Spleen (tissue), 11 donors: ENCODE results near the gene FKBP4. TPM values are rescaled to one million over a fixed set of nuclear protein-coding genes. Genes with fewer than 3 reads are reported as not detected.

Source experiments
- DNase-seq: peaks from one replicate; pipeline ENCODE4 v3.0.0-alpha.2; 2020
- H3K27ac ChIP-seq, 8 donors: fragments of 200-600 bp; sonication (generic) in 7 of 8; 1 replicate in 4 of 8; 2 replicates in 4 of 8; pipeline versions ENCODE4 v1.5.0 to v1.8.0; 2016 to 2021; ENCODE audit warnings: inconsistent platforms in 4 of 8, mild to moderate bottlenecking in 4 of 8, moderate library complexity in 1 of 8
- H3K27me3 ChIP-seq, 7 donors: fragments of 200-600 bp; sonication (generic) in 6 of 7; replicated peaks in 1 of 7; 1 replicate in 4 of 7; 2 replicates in 3 of 7; pipeline versions ENCODE4 v1.5.0 to v1.8.0; 2016 to 2021; ENCODE audit warnings: inconsistent platforms in 3 of 7, mild to moderate bottlenecking in 1 of 7
- H3K36me3 ChIP-seq, 6 donors: fragments of 200-600 bp; sonication (generic) in 5 of 6; 1 replicate in 4 of 6; 2 replicates in 2 of 6; pipeline versions ENCODE4 v1.5.0 to v1.8.0; 2016 to 2021; ENCODE audit warnings: inconsistent platforms in 2 of 6
- H3K4me1 ChIP-seq, 6 donors: fragments of 200-600 bp; sonication (generic) in 5 of 6; 1 replicate in 3 of 6; 2 replicates in 3 of 6; pipeline versions ENCODE4 v1.5.0 to v1.8.0; 2016 to 2021; ENCODE audit warnings: inconsistent platforms in 3 of 6
- H3K4me3 ChIP-seq, 8 donors: fragments of 200-600 bp; sonication (generic) in 7 of 8; 1 replicate in 4 of 8; 2 replicates in 4 of 8; pipeline versions ENCODE4 v1.5.0 to v1.8.0; 2016 to 2021; ENCODE audit warnings: inconsistent platforms in 4 of 8, mild to moderate bottlenecking in 4 of 8, moderate library complexity in 2 of 8
- H3K9me3 ChIP-seq, 8 donors: fragments of 200-600 bp; sonication (generic) in 7 of 8; 1 replicate in 4 of 8; 2 replicates in 4 of 8; pipeline versions ENCODE4 v1.5.0 to v1.8.0; 2016 to 2021; ENCODE audit warnings: inconsistent platforms in 4 of 8
- POLR2A ChIP-seq, 3 donors: fragments of 450-650 bp; IDR thresholded peaks; one replicate each; pipeline ENCODE4 v1.5.1; 2017; ENCODE audit warnings: antibody characterized with exemption in 3 of 3, mild to moderate bottlenecking in 1 of 3
- POLR2AphosphoS5 ChIP-seq, 3 donors: sonication (generic); formaldehyde crosslinking; IDR thresholded peaks; one replicate each; pipeline ENCODE4 v1.5.1; 2017; ENCODE audit warnings: antibody characterized with exemption in 3 of 3
- WGBS, 5 donors: extraction: QIAGEN DNeasy Blood & Tissue Kit in 3 of 5; methylation state at CpG; one replicate each; pipeline versions ENCODE4 v1.1.5 to v1.1.7; 2013 to 2018; 5-methylcytosine and 5-hydroxymethylcytosine counted together
- intact Hi-C: fragments of 100-400 bp; cut with DNase I; formaldehyde crosslinking; loops from one replicate; pipeline ENCODE4 v1.15.0; 2023; ENCODE audit warnings: low total_unique reads
- polyA plus RNA-seq, 3 donors: library from polyadenylated mRNA; stranded (reverse); fragments of 200-250 nt; gene quantifications; one replicate each; pipeline ENCODE4 v1.2.1, GENCODE V29; 2013
- total RNA-seq, 7 donors: library from RNA; depleted of rRNA in 3 of 7; stranded (reverse); fragments of >200 nt in 3 of 7; fragmentation: NEBNext Ultra II Directional in 4 of 7; extraction: Animal tissue kit (Norgen Biotek cat#: 25700) in 4 of 7; gene quantifications; one replicate each; pipeline versions ENCODE4 v1.1.0 to v1.2.1, GENCODE V29; 2016 to 2021
- TF ChIP-seq, protein P1 (sequence below), 11 experiments: fragments of 200-600 bp in 7 of 11; fragments of 450-650 bp in 4 of 11; sonication (generic) in 4 of 11; IDR thresholded peaks in 8 of 11; conservative IDR thresholded peaks in 3 of 11; 1 replicate in 7 of 11; 2 replicates in 4 of 11; pipeline versions ENCODE4 v1.4.0 to v1.8.0; 2016 to 2021; ENCODE audit warnings: antibody characterized with exemption in 11 of 11, inconsistent platforms in 4 of 11, mild to moderate bottlenecking in 1 of 11
- donor health status: healthy with polysubstance abuse.
- donor health status: DM: no; HTN: no; CAD: no; lungs with moderate emphysema.
- donor health status: DM: no; HTN: no; CAD: no.
- donor health status: Bipolar disorder and iron deficiency.
- donor health status: healthy.
- donor health status: DM: no; HTN: no; CAD: no.
- donor health status: DM: yes; HTN: yes; CAD: no.

FKBP4 gene
- total and polyA plus RNA-seq, 10 donors: 8.3 to 65.6 (median 25.4) TPM

DNA sequence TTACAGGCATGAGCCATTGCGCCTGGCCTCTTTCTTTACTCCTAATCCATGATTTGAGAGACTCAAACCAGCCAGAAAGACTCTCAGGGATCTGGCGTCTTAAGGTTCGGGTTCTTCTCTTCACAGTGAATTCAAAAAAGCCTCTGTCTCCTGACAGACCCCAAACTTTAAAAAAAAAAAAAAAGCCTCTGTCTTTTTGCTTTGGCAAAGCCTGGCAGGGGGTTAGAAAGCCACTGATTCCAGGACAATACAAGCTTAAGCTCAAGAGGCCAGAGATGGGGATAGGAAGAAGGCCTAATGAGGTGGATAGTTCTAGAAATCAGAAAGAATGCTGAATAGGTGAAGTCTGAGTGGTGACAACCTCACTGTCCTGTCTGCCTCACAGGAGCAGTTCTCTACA, 31.3 kb downstream of the FKBP4 start:
- WGBS, 5 donors: 93 to 98% (median 95%) methylated on average over 3 of the region's 3 CpGs
- H3K9me3 ChIP-seq: no peaks in the 10 kb centered on the region
- DNase-seq: no peak
- TF ChIP-seq POLR2A (IDR thresholded peaks at IDR 0.05) (no peak), POLR2AphosphoS5 (IDR thresholded peaks at IDR 0.05) (no peak)
- TF ChIP-seq, protein P1, sequence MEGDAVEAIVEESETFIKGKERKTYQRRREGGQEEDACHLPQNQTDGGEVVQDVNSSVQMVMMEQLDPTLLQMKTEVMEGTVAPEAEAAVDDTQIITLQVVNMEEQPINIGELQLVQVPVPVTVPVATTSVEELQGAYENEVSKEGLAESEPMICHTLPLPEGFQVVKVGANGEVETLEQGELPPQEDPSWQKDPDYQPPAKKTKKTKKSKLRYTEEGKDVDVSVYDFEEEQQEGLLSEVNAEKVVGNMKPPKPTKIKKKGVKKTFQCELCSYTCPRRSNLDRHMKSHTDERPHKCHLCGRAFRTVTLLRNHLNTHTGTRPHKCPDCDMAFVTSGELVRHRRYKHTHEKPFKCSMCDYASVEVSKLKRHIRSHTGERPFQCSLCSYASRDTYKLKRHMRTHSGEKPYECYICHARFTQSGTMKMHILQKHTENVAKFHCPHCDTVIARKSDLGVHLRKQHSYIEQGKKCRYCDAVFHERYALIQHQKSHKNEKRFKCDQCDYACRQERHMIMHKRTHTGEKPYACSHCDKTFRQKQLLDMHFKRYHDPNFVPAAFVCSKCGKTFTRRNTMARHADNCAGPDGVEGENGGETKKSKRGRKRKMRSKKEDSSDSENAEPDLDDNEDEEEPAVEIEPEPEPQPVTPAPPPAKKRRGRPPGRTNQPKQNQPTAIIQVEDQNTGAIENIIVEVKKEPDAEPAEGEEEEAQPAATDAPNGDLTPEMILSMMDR (IDR thresholded peaks at IDR 0.05 in 8 of 11, conservative IDR thresholded peaks at IDR 0.05 in 3 of 11): no peak
- no peaks in the 10 kb centered on the region for H3K27me3 ChIP-seq
- H3K27ac ChIP-seq: no peak overlapping the region
- H3K36me3 ChIP-seq: peaks cover 5 to 100% (median 94%) of the 10 kb centered on the region in 6 donors
- H3K4me3 ChIP-seq: no peak overlapping the region
- H3K4me1 ChIP-seq: no peaks in the 10 kb centered on the region
- intact Hi-C loops: no loop called here

DNA sequence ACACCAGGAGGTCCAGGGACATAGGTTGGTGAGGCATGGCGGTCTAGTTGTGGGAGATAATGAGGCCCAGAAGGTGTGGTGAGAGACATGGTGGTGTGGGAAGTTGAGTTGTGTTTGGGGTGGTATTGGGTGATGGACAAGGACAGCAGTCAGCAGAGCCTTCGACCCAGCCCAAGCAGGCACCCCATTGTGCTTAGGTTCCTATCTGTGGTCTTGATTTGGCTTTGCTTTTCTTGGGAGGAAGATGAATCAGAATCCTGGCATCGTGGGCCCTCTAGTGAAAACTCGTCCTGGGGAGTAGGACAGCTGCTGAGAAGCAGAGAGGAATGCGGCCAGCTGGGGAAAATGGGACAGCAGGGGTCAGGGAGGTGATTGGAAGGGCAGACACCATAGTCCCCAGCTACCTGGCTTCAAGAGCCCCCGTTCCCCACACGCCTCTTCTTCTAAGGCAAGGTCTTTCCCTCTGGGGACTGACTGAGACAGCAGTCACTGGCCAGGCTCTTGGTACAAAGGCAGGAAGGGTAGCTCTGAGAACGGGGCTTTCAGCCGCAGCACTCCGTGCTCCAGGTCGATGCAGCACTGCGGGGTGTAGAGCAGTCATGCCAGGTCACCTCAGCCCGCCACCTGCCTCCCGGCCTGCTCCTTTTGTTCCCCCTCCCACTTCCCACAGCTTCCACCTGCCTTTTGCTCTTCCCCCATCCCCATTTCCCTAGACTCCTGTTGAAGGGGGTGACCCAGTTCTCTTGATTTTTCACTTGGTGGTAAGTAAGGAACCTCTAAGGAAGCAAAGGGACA, 32.1 kb downstream of the FKBP4 start:
- TF ChIP-seq, protein P1 (IDR thresholded peaks at IDR 0.05 in 8 of 11, conservative IDR thresholded peaks at IDR 0.05 in 3 of 11): no peak
- no peak for TF ChIP-seq POLR2AphosphoS5 (IDR thresholded peaks at IDR 0.05)
- TF ChIP-seq POLR2A (IDR thresholded peaks at IDR 0.05): no peak
- no peak overlapping the region for H3K4me3 ChIP-seq
- no peaks in the 10 kb centered on the region for H3K27me3 ChIP-seq
- 90 to 96% (median 93%) methylated on average over 14 of the region's 14 CpGs for WGBS, 5 donors
- intact Hi-C loops: no loop called here
- no peak overlapping the region for H3K27ac ChIP-seq
- no peaks in the 10 kb centered on the region for H3K9me3 ChIP-seq
- peaks cover 5 to 100% (median 86%) of the 10 kb centered on the region in 6 donors for H3K36me3 ChIP-seq
- H3K4me1 ChIP-seq: no peaks in the 10 kb centered on the region
- DNase-seq: no peak

DNA sequence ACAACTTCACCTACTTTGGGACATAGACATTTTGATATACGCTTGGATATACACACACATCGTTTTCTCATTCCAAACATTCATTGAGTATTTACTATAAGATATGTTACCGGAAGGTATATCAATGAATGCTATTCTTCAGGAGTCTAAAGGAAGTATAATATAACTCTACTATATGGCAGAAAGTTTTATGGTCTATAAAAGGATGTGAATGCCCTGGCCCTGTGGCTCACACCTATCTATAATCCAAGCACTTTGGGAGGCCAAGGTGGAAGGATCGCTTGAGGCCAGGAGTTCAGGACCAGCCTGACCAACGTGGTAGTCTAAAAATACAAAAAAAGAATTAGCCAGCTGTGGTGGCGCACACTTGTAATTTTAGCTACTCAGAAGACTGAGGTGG, 34.5 kb downstream of the FKBP4 start:
- DNase-seq: no peak
- TF ChIP-seq POLR2AphosphoS5 (IDR thresholded peaks at IDR 0.05) (no peak), POLR2A (IDR thresholded peaks at IDR 0.05) (no peak)
- TF ChIP-seq, protein P1 (IDR thresholded peaks at IDR 0.05 in 8 of 11, conservative IDR thresholded peaks at IDR 0.05 in 3 of 11): no peak
- Histone ChIP-seq H3K4me3 (no peak overlapping the region), H3K27me3 (peaks cover 0 to under 1% (median 0%) of the 10 kb centered on the region in 7 donors), H3K36me3 (peaks cover 3 to 87% (median 63%) of the 10 kb centered on the region in 6 donors), H3K9me3 (no peaks in the 10 kb centered on the region), H3K4me1 (peaks cover 0 to 11% (median 0%) of the 10 kb centered on the region in 6 donors), H3K27ac (no peak overlapping the region)
- WGBS, 5 donors: 91 to 96% (median 93%) methylated on average over 6 of the region's 6 CpGs
- intact Hi-C loops: no loop called here

DNA sequence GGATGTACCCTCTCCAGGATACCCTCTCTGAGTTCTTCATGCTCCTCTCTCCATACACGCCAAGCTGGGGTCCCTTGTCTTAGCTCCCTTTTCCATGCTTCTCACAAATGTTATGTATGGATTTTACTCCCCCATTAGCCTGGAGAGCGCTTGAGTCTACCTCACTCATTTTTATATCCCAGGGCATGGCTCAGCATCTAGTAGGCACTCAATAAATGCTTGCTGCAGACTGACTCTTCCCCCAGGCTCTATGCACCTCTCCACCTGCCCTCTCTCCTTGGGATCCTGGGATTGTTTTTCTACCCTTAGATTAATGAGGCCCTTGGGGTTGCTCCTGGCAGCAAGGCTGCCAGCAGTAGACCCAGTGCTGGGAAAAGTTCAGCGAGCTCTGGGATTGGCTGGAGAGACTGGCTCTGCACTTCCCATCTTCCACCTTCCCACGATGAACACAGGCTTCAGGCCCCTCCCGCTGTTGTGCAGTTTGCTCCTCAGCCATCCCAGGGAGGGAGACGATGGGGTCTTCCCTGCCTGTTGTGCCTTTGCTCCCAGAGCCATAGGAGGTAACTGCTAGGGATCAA, 37.9 kb downstream of the FKBP4 start:
- 72 to 84% (median 79%) methylated on average over 6 of the region's 6 CpGs for WGBS, 5 donors
- Histone ChIP-seq H3K4me3 (peak overlapping the region in 2 of 8 donors; percentile 43 to 59), H3K9me3 (no peaks in the 10 kb centered on the region), H3K4me1 (peaks cover 0 to 26% (median 6%) of the 10 kb centered on the region in 6 donors), H3K27ac (peak overlapping the region in 3 of 8 donors; percentile 65 to 75 (median 72)), H3K27me3 (peaks cover 0 to 11% (median 0%) of the 10 kb centered on the region in 7 donors), H3K36me3 (peaks cover 0 to 63% (median 29%) of the 10 kb centered on the region in 6 donors)
- DNase-seq: no peak
- no peak for TF ChIP-seq POLR2A (IDR thresholded peaks at IDR 0.05)
- no peak for TF ChIP-seq POLR2AphosphoS5 (IDR thresholded peaks at IDR 0.05)
- TF ChIP-seq, protein P1 (IDR thresholded peaks at IDR 0.05 in 8 of 11, conservative IDR thresholded peaks at IDR 0.05 in 3 of 11): no peak
- intact Hi-C loops: no loop called here
